HEK293 (cell line): ENCODE results near the gene EFNA2.

ENCODE experiments used
- REPIN1 ChIP-seq: fragments of 450-650 bp; formaldehyde crosslinking; IDR thresholded peaks from 2 replicates; pipeline ENCODE4 v1.5.1; 2017; ENCODE audit warnings: missing biosample characterization, missing genetic modification characterization, low read depth
- SETDB1 ChIP-seq: IDR thresholded peaks from one replicate; pipeline ENCODE4 v1.6.1; 2017; ENCODE audit warnings: mild to moderate bottlenecking, low read length, moderate library complexity, mixed read lengths; ENCODE audit not compliant: insufficient read length
- YY1 ChIP-seq: fragments of 450-650 bp; formaldehyde crosslinking; IDR thresholded peaks from 2 replicates; pipeline ENCODE4 v1.5.1; 2018; ENCODE audit warnings: missing biosample characterization, missing genetic modification characterization
- ZBTB17 ChIP-seq: fragments of 450-650 bp; formaldehyde crosslinking; IDR thresholded peaks from 2 replicates; pipeline ENCODE4 v1.5.1; 2016; ENCODE audit warnings: missing biosample characterization, missing genetic modification characterization
- ZNF10 ChIP-seq: fragments of 450-650 bp; formaldehyde crosslinking; IDR thresholded peaks from 2 replicates; pipeline ENCODE4 v1.5.1; 2017; ENCODE audit warnings: missing biosample characterization, missing genetic modification characterization
- ZNF138 ChIP-seq: fragments of 450-650 bp; formaldehyde crosslinking; IDR thresholded peaks from 2 replicates; pipeline ENCODE4 v1.5.1; 2016; ENCODE audit warnings: missing biosample characterization, missing genetic modification characterization, borderline replicate concordance
- ZNF514 ChIP-seq: fragments of 450-650 bp; formaldehyde crosslinking; IDR thresholded peaks from 2 replicates; pipeline ENCODE4 v1.5.1; 2016; ENCODE audit warnings: missing biosample characterization, missing genetic modification characterization
- TF ChIP-seq, protein P1 (sequence below): fragments of 450-650 bp; formaldehyde crosslinking; IDR thresholded peaks from 2 replicates; pipeline ENCODE4 v1.5.1; 2016; ENCODE audit warnings: missing biosample characterization, missing genetic modification characterization
- TF ChIP-seq, protein P2 (sequence below): fragments of 450-650 bp; formaldehyde crosslinking; IDR thresholded peaks from 2 replicates; pipeline ENCODE4 v1.5.1; 2016; ENCODE audit warnings: missing biosample characterization, missing genetic modification characterization
- TF ChIP-seq, protein P3 (sequence below): fragments of 450-650 bp; formaldehyde crosslinking; IDR thresholded peaks from 2 replicates; pipeline ENCODE4; 2016; ENCODE audit warnings: missing biosample characterization, missing genetic modification characterization
- TF ChIP-seq, protein P4 (sequence below): fragments of 450-650 bp; formaldehyde crosslinking; IDR thresholded peaks from 2 replicates; pipeline ENCODE4 v1.5.1; 2016; ENCODE audit warnings: missing biosample characterization, missing genetic modification characterization
- TF ChIP-seq, protein P5 (sequence below): fragments of 450-650 bp; formaldehyde crosslinking; IDR thresholded peaks from 2 replicates; pipeline ENCODE4 v1.5.1; 2016; ENCODE audit warnings: missing biosample characterization, missing genetic modification characterization, low read depth
- TF ChIP-seq, protein P6 (sequence below): fragments of 450-650 bp; formaldehyde crosslinking; IDR thresholded peaks from 2 replicates; pipeline ENCODE4 v1.5.0; 2017; ENCODE audit warnings: missing biosample characterization, missing genetic modification characterization, borderline replicate concordance
- TF ChIP-seq, protein P7 (sequence below): fragments of 450-650 bp; formaldehyde crosslinking; IDR thresholded peaks from 2 replicates; pipeline ENCODE4 v1.5.1; 2016; ENCODE audit warnings: missing biosample characterization, missing genetic modification characterization, borderline replicate concordance

DNA sequence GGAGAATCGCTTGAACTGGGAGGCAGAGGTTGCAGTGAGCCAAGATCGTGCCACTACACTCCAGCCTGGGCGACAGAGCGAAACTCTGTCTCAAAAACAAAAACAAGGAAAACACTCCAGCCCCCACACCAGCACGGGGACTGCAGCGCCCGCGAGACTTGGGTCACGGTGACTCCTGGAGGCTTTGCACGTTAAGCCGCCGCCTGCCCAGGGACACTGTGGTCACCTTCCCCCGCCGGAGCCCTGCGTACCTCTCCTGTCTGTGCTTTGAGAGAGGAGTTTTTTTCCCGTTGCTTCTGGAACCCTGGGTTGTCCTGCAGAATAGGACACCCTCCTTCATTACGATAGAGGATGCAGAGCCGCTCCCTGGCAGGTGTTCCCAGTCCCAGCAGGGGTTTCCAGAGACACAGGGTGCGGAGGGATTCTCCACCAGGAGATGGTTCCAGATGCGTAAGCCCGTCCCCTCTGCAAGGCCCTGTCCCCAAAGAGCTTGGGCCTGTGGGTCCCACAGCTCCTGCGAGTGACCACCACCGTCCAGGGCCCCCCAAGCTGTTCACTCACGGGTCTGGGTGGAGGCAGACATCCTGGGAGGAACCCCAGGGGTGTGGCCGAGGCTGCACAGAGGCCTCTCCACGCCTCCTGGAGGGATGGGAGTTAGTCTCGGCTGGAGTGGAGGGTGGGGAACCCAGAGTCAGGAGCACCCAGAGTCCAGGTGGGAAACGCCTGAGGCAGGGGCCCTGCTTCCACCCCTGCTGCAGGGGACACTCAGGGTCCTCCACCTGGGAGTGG is 55.2 kb downstream of the EFNA2 start:
- TF ChIP-seq REPIN1 = no peak
- TF ChIP-seq SETDB1 = no peak
- TF ChIP-seq, protein P1, sequence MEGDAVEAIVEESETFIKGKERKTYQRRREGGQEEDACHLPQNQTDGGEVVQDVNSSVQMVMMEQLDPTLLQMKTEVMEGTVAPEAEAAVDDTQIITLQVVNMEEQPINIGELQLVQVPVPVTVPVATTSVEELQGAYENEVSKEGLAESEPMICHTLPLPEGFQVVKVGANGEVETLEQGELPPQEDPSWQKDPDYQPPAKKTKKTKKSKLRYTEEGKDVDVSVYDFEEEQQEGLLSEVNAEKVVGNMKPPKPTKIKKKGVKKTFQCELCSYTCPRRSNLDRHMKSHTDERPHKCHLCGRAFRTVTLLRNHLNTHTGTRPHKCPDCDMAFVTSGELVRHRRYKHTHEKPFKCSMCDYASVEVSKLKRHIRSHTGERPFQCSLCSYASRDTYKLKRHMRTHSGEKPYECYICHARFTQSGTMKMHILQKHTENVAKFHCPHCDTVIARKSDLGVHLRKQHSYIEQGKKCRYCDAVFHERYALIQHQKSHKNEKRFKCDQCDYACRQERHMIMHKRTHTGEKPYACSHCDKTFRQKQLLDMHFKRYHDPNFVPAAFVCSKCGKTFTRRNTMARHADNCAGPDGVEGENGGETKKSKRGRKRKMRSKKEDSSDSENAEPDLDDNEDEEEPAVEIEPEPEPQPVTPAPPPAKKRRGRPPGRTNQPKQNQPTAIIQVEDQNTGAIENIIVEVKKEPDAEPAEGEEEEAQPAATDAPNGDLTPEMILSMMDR (tag by site-specific recombination) = no peak
- TF ChIP-seq ZNF138 (tag by site-specific recombination) = no peak
- TF ChIP-seq, protein P2, sequence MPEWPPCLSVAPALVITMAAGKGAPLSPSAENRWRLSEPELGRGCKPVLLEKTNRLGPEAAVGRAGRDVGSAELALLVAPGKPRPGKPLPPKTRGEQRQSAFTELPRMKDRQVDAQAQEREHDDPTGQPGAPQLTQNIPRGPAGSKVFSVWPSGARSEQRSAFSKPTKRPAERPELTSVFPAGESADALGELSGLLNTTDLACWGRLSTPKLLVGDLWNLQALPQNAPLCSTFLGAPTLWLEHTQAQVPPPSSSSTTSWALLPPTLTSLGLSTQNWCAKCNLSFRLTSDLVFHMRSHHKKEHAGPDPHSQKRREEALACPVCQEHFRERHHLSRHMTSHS (tag by site-specific recombination) = no peak
- TF ChIP-seq, protein P3, sequence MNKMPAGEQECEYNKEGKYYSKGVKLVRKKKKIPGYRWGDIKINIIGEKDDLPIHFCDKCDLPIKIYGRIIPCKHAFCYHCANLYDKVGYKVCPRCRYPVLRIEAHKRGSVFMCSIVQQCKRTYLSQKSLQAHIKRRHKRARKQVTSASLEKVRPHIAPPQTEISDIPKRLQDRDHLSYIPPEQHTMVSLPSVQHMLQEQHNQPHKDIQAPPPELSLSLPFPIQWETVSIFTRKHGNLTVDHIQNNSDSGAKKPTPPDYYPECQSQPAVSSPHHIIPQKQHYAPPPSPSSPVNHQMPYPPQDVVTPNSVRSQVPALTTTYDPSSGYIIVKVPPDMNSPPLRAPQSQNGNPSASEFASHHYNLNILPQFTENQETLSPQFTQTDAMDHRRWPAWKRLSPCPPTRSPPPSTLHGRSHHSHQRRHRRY = no peak
- TF ChIP-seq, protein P4, sequence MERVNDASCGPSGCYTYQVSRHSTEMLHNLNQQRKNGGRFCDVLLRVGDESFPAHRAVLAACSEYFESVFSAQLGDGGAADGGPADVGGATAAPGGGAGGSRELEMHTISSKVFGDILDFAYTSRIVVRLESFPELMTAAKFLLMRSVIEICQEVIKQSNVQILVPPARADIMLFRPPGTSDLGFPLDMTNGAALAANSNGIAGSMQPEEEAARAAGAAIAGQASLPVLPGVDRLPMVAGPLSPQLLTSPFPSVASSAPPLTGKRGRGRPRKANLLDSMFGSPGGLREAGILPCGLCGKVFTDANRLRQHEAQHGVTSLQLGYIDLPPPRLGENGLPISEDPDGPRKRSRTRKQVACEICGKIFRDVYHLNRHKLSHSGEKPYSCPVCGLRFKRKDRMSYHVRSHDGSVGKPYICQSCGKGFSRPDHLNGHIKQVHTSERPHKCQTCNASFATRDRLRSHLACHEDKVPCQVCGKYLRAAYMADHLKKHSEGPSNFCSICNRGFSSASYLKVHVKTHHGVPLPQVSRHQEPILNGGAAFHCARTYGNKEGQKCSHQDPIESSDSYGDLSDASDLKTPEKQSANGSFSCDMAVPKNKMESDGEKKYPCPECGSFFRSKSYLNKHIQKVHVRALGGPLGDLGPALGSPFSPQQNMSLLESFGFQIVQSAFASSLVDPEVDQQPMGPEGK (tag by site-specific recombination) = no peak
- no peak for TF ChIP-seq ZNF514 (tag by site-specific recombination)
- TF ChIP-seq, protein P5, sequence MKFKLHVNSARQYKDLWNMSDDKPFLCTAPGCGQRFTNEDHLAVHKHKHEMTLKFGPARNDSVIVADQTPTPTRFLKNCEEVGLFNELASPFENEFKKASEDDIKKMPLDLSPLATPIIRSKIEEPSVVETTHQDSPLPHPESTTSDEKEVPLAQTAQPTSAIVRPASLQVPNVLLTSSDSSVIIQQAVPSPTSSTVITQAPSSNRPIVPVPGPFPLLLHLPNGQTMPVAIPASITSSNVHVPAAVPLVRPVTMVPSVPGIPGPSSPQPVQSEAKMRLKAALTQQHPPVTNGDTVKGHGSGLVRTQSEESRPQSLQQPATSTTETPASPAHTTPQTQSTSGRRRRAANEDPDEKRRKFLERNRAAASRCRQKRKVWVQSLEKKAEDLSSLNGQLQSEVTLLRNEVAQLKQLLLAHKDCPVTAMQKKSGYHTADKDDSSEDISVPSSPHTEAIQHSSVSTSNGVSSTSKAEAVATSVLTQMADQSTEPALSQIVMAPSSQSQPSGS (tag by site-specific recombination) = no peak
- TF ChIP-seq, protein P6, sequence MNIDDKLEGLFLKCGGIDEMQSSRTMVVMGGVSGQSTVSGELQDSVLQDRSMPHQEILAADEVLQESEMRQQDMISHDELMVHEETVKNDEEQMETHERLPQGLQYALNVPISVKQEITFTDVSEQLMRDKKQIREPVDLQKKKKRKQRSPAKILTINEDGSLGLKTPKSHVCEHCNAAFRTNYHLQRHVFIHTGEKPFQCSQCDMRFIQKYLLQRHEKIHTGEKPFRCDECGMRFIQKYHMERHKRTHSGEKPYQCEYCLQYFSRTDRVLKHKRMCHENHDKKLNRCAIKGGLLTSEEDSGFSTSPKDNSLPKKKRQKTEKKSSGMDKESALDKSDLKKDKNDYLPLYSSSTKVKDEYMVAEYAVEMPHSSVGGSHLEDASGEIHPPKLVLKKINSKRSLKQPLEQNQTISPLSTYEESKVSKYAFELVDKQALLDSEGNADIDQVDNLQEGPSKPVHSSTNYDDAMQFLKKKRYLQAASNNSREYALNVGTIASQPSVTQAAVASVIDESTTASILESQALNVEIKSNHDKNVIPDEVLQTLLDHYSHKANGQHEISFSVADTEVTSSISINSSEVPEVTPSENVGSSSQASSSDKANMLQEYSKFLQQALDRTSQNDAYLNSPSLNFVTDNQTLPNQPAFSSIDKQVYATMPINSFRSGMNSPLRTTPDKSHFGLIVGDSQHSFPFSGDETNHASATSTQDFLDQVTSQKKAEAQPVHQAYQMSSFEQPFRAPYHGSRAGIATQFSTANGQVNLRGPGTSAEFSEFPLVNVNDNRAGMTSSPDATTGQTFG (tag by site-specific recombination) = no peak
- TF ChIP-seq ZBTB17 (tag by site-specific recombination) = no peak
- TF ChIP-seq, protein P7, sequence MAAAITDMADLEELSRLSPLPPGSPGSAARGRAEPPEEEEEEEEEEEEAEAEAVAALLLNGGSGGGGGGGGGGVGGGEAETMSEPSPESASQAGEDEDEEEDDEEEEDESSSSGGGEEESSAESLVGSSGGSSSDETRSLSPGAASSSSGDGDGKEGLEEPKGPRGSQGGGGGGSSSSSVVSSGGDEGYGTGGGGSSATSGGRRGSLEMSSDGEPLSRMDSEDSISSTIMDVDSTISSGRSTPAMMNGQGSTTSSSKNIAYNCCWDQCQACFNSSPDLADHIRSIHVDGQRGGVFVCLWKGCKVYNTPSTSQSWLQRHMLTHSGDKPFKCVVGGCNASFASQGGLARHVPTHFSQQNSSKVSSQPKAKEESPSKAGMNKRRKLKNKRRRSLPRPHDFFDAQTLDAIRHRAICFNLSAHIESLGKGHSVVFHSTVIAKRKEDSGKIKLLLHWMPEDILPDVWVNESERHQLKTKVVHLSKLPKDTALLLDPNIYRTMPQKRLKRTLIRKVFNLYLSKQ = no peak
- TF ChIP-seq YY1 (tag by site-specific recombination) = no peak
- no peak for TF ChIP-seq ZNF10 (tag by site-specific recombination)
